ENCODE data around the gene CLSTN2.

The CLSTN2 gene

GRCh38 chr3:140007081-140007480 lies 72.1 kb downstream of the CLSTN2 start:
- DNase-seq (ENCODE audit: low read depth in 2 of 2) = no peak

- no peak for DNase-seq (ENCODE audit: low read depth in 2 of 2)
Measured at GRCh38 chr3:140007911-140008869, 73.2 kb downstream of the CLSTN2 start.

- DNase-seq (ENCODE audit: low read depth in 2 of 2) = no peak
Measured at GRCh38 chr3:140010391-140010790, 75.4 kb downstream of the CLSTN2 start.

- DNase-seq (ENCODE audit: low read depth in 2 of 2) = no peak
Measured at GRCh38 chr3:140011086-140011485, 76.1 kb downstream of the CLSTN2 start.

GRCh38 chr3:140011611-140012277 lies 76.8 kb downstream of the CLSTN2 start:
- no peak for DNase-seq (ENCODE audit: low read depth in 2 of 2)

GRCh38 chr3:140013220-140013619 lies 78.2 kb downstream of the CLSTN2 start:
- no peak for DNase-seq (ENCODE audit: low read depth in 2 of 2)

GRCh38 chr3:140014831-140015495 lies 80.0 kb downstream of the CLSTN2 start:
- DNase-seq (ENCODE audit: low read depth in 2 of 2) = no peak

GRCh38 chr3:140015741-140016140 lies 80.8 kb downstream of the CLSTN2 start:
- no peak for DNase-seq (ENCODE audit: low read depth in 2 of 2)

GRCh38 chr3:140018556-140018955 lies 83.6 kb downstream of the CLSTN2 start:
- no peak for DNase-seq (ENCODE audit: low read depth in 2 of 2)

GRCh38 chr3:140019946-140020345 lies 85.0 kb downstream of the CLSTN2 start:
- DNase-seq (ENCODE audit: low read depth in 2 of 2) = no peak

- no peak for DNase-seq (ENCODE audit: low read depth in 2 of 2)
Measured at GRCh38 chr3:140020541-140020940, 85.6 kb downstream of the CLSTN2 start.

GRCh38 chr3:140021269-140021668 lies 86.3 kb downstream of the CLSTN2 start:
- no peak for DNase-seq (ENCODE audit: low read depth in 2 of 2)

GRCh38 chr3:140022066-140022770 lies 87.2 kb downstream of the CLSTN2 start:
- DNase-seq (ENCODE audit: low read depth in 2 of 2) = no peak

GRCh38 chr3:140023616-140024530 lies 88.9 kb downstream of the CLSTN2 start:
- DNase-seq (ENCODE audit: low read depth in 2 of 2) = no peak

GRCh38 chr3:140031170-140031569 lies 96.2 kb downstream of the CLSTN2 start:
- no peak for DNase-seq (ENCODE audit: low read depth in 2 of 2)

- no peak for DNase-seq (ENCODE audit: low read depth in 2 of 2)
Measured at GRCh38 chr3:140034058-140034457, 99.1 kb downstream of the CLSTN2 start.

GRCh38 chr3:140035871-140036270 lies 100.9 kb downstream of the CLSTN2 start:
- DNase-seq (ENCODE audit: low read depth in 2 of 2) = no peak

- no peak for DNase-seq (ENCODE audit: low read depth in 2 of 2)
Measured at GRCh38 chr3:140050396-140050795, 115.4 kb downstream of the CLSTN2 start.

- DNase-seq (ENCODE audit: low read depth in 2 of 2) = no peak
Measured at GRCh38 chr3:140051019-140051957, 116.3 kb downstream of the CLSTN2 start.

Measured in stimulated activated CD4-positive, alpha-beta T cell treated with anti-CD3 and anti-CD28 coated beads, Interleukin-15, amount 100 ng/mL, for 48 hours (primary cell).